Neural progenitor cell (in vitro differentiated cells): ENCODE measurements around the gene C16orf54. TPM values are rescaled to one million over a fixed set of nuclear protein-coding genes. Genes with fewer than 3 reads are reported as not detected.
"Not testable (repeated sequence)": the region's sequence is repeated elsewhere in the genome, so short reads cannot be mapped to it uniquely, and the experiment has no call there.

Experiments
- DNase-seq: peaks from one replicate; pipeline ENCODE4 v3.0.0-alpha.2; 2016; ENCODE audit warnings: low spot score
- H2AFZ ChIP-seq: fragments of 200-600 bp; sonication (generic); replicated peaks from 2 replicates; pipeline ENCODE4 v1.6.1; 2016; ENCODE audit warnings: antibody characterized with exemption
- H3F3A ChIP-seq: fragments of 200-600 bp; sonication (generic); 2 replicates; pipeline ENCODE4 v1.6.1; 2016; ENCODE audit warnings: antibody characterized with exemption, low read depth
- H3K27ac ChIP-seq: fragments of 200-600 bp; sonication (generic); 2 replicates; pipeline ENCODE4 v1.5.1; 2016; ENCODE audit warnings: mild to moderate bottlenecking
- H3K27me3 ChIP-seq: fragments of 200-600 bp; sonication (generic); 2 replicates; pipeline ENCODE4 v1.6.1; 2016; ENCODE audit warnings: mild to moderate bottlenecking, moderate library complexity
- H3K36me3 ChIP-seq: fragments of 200-600 bp; sonication (generic); 2 replicates; pipeline ENCODE4 v1.5.1; 2016
- H3K4me1 ChIP-seq: fragments of 200-600 bp; sonication (generic); 2 replicates; pipeline ENCODE4 v1.6.1; 2016; ENCODE audit warnings: mixed run types
- H3K4me2 ChIP-seq: fragments of 200-600 bp; sonication (generic); 2 replicates; pipeline ENCODE4 v1.6.1; 2016
- H3K4me3 ChIP-seq: fragments of 200-600 bp; sonication (generic); 2 replicates; pipeline ENCODE4 v1.5.1; 2016
- H3K79me2 ChIP-seq: fragments of 200-600 bp; sonication (generic); 2 replicates; pipeline ENCODE4 v1.6.1; 2016; ENCODE audit warnings: low read depth
- H3K9ac ChIP-seq: fragments of 200-600 bp; sonication (generic); 2 replicates; pipeline ENCODE4 v1.6.1; 2016
- H3K9me3 ChIP-seq: fragments of 200-600 bp; sonication (generic); 2 replicates; pipeline ENCODE4 v1.5.1; 2016; ENCODE audit warnings: low read depth
- H4K20me1 ChIP-seq: fragments of 200-600 bp; sonication (generic); 2 replicates; pipeline ENCODE4 v1.6.1; 2016; ENCODE audit warnings: low read depth
- H3K27ac Mint-ChIP-seq: 3 replicates; pipeline ENCODE4 v1.8.0; 2021; ENCODE audit warnings: mixed read lengths
- H3K27me3 Mint-ChIP-seq: 2 replicates; pipeline ENCODE4 v1.8.0; 2022; ENCODE audit warnings: low read depth, mild to moderate bottlenecking, inconsistent platforms, moderate library complexity, mixed read lengths; ENCODE audit not compliant: insufficient read depth
- H3K36me3 Mint-ChIP-seq: 3 replicates; pipeline ENCODE4 v1.8.0; 2021; ENCODE audit warnings: mixed read lengths
- H3K4me1 Mint-ChIP-seq: 3 replicates; pipeline ENCODE4 v1.8.0; 2021; ENCODE audit warnings: mixed read lengths
- H3K4me3 Mint-ChIP-seq: 3 replicates; pipeline ENCODE4 v1.8.0; 2021; ENCODE audit warnings: mild to moderate bottlenecking, moderate library complexity, mixed read lengths
- H3K9me3 Mint-ChIP-seq: 3 replicates; pipeline ENCODE4 v1.8.0; 2020; ENCODE audit warnings: mixed read lengths
- CTCF ChIP-seq: fragments of 200-600 bp; sonication (generic); IDR thresholded peaks from 2 replicates; pipeline ENCODE4 v1.5.1; 2017; ENCODE audit warnings: antibody characterized with exemption, mild to moderate bottlenecking
- EZH2 ChIP-seq: fragments of 200-600 bp; sonication (generic); IDR thresholded peaks from 2 replicates; pipeline ENCODE4 v1.6.1; 2017; ENCODE audit warnings: antibody characterized with exemption, mild to moderate bottlenecking, moderate library complexity
- EZH2phosphoT487 ChIP-seq: fragments of 200-600 bp; sonication (generic); IDR thresholded peaks from 2 replicates; pipeline ENCODE4 v1.6.1; 2017; ENCODE audit warnings: antibody characterized with exemption
- total RNA-seq: library from RNA; depleted of rRNA; stranded (reverse); fragments of >200 nt; gene quantifications from 2 replicates; pipeline ENCODE4 v1.2.3, GENCODE V29; 2015; ENCODE audit warnings: low replicate concordance

The C16orf54 gene
- total RNA-seq, 1 donor from 2014 or later: not detected

- Histone ChIP-seq H3K36me3 (no peaks in the 10 kb centered on the region), H3K4me1 (no peaks in the 10 kb centered on the region), H3K9ac (no peak overlapping the region), H2AFZ (no peak overlapping the region), H3K27ac (no peak overlapping the region), H3K27me3 (no peaks in the 10 kb centered on the region), H3K9me3 (no peaks in the 10 kb centered on the region), H3F3A (no peaks in the 10 kb centered on the region), H3K79me2 (no peaks in the 10 kb centered on the region), H3K4me2 (no peak overlapping the region), H4K20me1 (no peaks in the 10 kb centered on the region), H3K4me3 (no peak overlapping the region)
- no peak for DNase-seq
- TF ChIP-seq CTCF (no peak), EZH2phosphoT487 (no peak), EZH2 (no peak)
- peaks cover 2% of the 10 kb centered on the region for H3K27me3 Mint-ChIP-seq
- H3K4me1 Mint-ChIP-seq: peaks cover 9% of the 10 kb centered on the region
- no peaks in the 10 kb centered on the region for H3K9me3 Mint-ChIP-seq
- no peak overlapping the region for H3K4me3 Mint-ChIP-seq
- no peaks in the 10 kb centered on the region for H3K36me3 Mint-ChIP-seq
- peak overlapping the region; percentile 25 for H3K27ac Mint-ChIP-seq
Observed at GRCh38 chr16:29756654-29757053, 10.9 kb upstream of the C16orf54 start.

GRCh38 chr16:29753516-29753915, 7.7 kb upstream of the C16orf54 start:
- no peaks in the 10 kb centered on the region for H3K4me1 ChIP-seq
- no peak overlapping the region for H3K4me3 Mint-ChIP-seq

GRCh38 chr16:29748760-29749149, 3.0 kb upstream of the C16orf54 start:
- not testable (repeated sequence) for H3K4me3 Mint-ChIP-seq, H3K27me3 Mint-ChIP-seq, DNase-seq, H2AFZ ChIP-seq, H3K27ac Mint-ChIP-seq, H3K36me3 ChIP-seq, H3K9ac ChIP-seq, H3K36me3 Mint-ChIP-seq, H3K79me2 ChIP-seq, H3K4me2 ChIP-seq, H3K4me3 ChIP-seq, H3K4me1 ChIP-seq, H3F3A ChIP-seq, H3K4me1 Mint-ChIP-seq, H3K9me3 Mint-ChIP-seq, H4K20me1 ChIP-seq, H3K27ac ChIP-seq, H3K27me3 ChIP-seq, H3K9me3 ChIP-seq

More at GRCh38 chr16:29753516-29753915, 7.7 kb upstream of the C16orf54 start:
- Histone ChIP-seq H4K20me1 (no peaks in the 10 kb centered on the region), H3K4me2 (no peak overlapping the region), H3K36me3 (no peaks in the 10 kb centered on the region), H2AFZ (no peak overlapping the region), H3K9me3 (no peaks in the 10 kb centered on the region), H3K9ac (no peak overlapping the region), H3K4me3 (no peak overlapping the region), H3F3A (no peaks in the 10 kb centered on the region), H3K27ac (no peak overlapping the region), H3K27me3 (no peaks in the 10 kb centered on the region), H3K79me2 (no peaks in the 10 kb centered on the region)
- H3K36me3 Mint-ChIP-seq: no peaks in the 10 kb centered on the region
- DNase-seq: no peak
- H3K27me3 Mint-ChIP-seq: peaks cover 2% of the 10 kb centered on the region
- H3K4me1 Mint-ChIP-seq: peaks cover 9% of the 10 kb centered on the region
- H3K27ac Mint-ChIP-seq: no peak overlapping the region
- no peaks in the 10 kb centered on the region for H3K9me3 Mint-ChIP-seq
- TF ChIP-seq EZH2 (no peak), EZH2phosphoT487 (no peak), CTCF (no peak)

GRCh38 chr16:29747947-29748759, 2.4 kb upstream of the C16orf54 start:
- H3K27me3 ChIP-seq: no peaks in the 10 kb centered on the region
- H3K9ac ChIP-seq: no peak overlapping the region
- H3F3A ChIP-seq: no peaks in the 10 kb centered on the region
- no peaks in the 10 kb centered on the region for H3K9me3 Mint-ChIP-seq
- H3K27ac Mint-ChIP-seq: no peak overlapping the region
- no peaks in the 10 kb centered on the region for H3K79me2 ChIP-seq
- no peaks in the 10 kb centered on the region for H3K36me3 ChIP-seq
- H3K27me3 Mint-ChIP-seq: peaks cover 12% of the 10 kb centered on the region
- no peak overlapping the region for H3K4me2 ChIP-seq
- no peak for DNase-seq
- no peak overlapping the region for H3K4me3 ChIP-seq
- no peaks in the 10 kb centered on the region for H3K36me3 Mint-ChIP-seq
- no peaks in the 10 kb centered on the region for H3K9me3 ChIP-seq
- H2AFZ ChIP-seq: no peak overlapping the region
- H3K4me1 Mint-ChIP-seq: peaks cover 3% of the 10 kb centered on the region
- no peaks in the 10 kb centered on the region for H4K20me1 ChIP-seq
- H3K27ac ChIP-seq: no peak overlapping the region
- no peaks in the 10 kb centered on the region for H3K4me1 ChIP-seq
- TF ChIP-seq EZH2 (no peak), CTCF (no peak), EZH2phosphoT487 (no peak)
- no peak overlapping the region for H3K4me3 Mint-ChIP-seq

- not testable (repeated sequence) for H3K9me3 Mint-ChIP-seq, H3K36me3 ChIP-seq, H3K4me3 Mint-ChIP-seq, H3K9me3 ChIP-seq, H3K4me2 ChIP-seq, H3K27ac Mint-ChIP-seq, H3K9ac ChIP-seq, H3K4me1 ChIP-seq, H3K79me2 ChIP-seq, H3K27me3 ChIP-seq, H3K27ac ChIP-seq, H3K4me3 ChIP-seq, H3K36me3 Mint-ChIP-seq, H3K4me1 Mint-ChIP-seq, DNase-seq, H2AFZ ChIP-seq, H3F3A ChIP-seq, H4K20me1 ChIP-seq
- H3K27me3 Mint-ChIP-seq: peaks cover 12% of the 10 kb centered on the region
Observed at GRCh38 chr16:29746518-29746917, 728 bp upstream of the C16orf54 start.
